ENCODE results near the gene SLN.
A peak's percentile ranks its signal among the peaks of the same experiment; 100 is the strongest.

The SLN gene

GRCh38 chr11:107719073-107719472 is 7.2 kb upstream of the SLN start:
- no peak for DNase-seq

- DNase-seq: no peak
Measured at GRCh38 chr11:107716884-107717532, 5.2 kb upstream of the SLN start.

- peak; percentile 41 for DNase-seq
Measured at GRCh38 chr11:107713009-107713408, 1.2 kb upstream of the SLN start.

GRCh38 chr11:107710301-107710700 is 1.6 kb downstream of the SLN start:
- no peak for DNase-seq

GRCh38 chr11:107708792-107709191 is 3.1 kb downstream of the SLN start:
- DNase-seq: no peak

GRCh38 chr11:107707807-107708206 is 4.0 kb downstream of the SLN start:
- DNase-seq: no peak

GRCh38 chr11:107707215-107707671 is 4.6 kb downstream of the SLN start:
- no peak for DNase-seq

GRCh38 chr11:107706531-107706930 is 5.3 kb downstream of the SLN start:
- no peak for DNase-seq

GRCh38 chr11:107705027-107705426 is 6.8 kb downstream of the SLN start:
- DNase-seq: no peak

GRCh38 chr11:107704451-107704850 is 7.4 kb downstream of the SLN start:
- no peak for DNase-seq

- no peak for DNase-seq
Measured at GRCh38 chr11:107702723-107703122, 9.1 kb downstream of the SLN start.

- DNase-seq: no peak
Measured at GRCh38 chr11:107702109-107702660, 9.7 kb downstream of the SLN start.

GRCh38 chr11:107699371-107700285 is 12.2 kb downstream of the SLN start:
- DNase-seq: no peak

- DNase-seq: no peak
Measured at GRCh38 chr11:107697291-107697690, 14.6 kb downstream of the SLN start.

GRCh38 chr11:107696140-107696539 is 15.7 kb downstream of the SLN start:
- DNase-seq: no peak

GRCh38 chr11:107695446-107695845 is 16.4 kb downstream of the SLN start:
- DNase-seq: no peak

GRCh38 chr11:107691000-107691750 is 20.7 kb downstream of the SLN start:
- no peak for DNase-seq

- DNase-seq: peak; percentile 33
Measured at GRCh38 chr11:107689317-107690202, 22.3 kb downstream of the SLN start.

- no peak for DNase-seq
Measured at GRCh38 chr11:107688322-107688918, 23.4 kb downstream of the SLN start.

- DNase-seq: no peak
Measured at GRCh38 chr11:107683807-107684206, 28.0 kb downstream of the SLN start.

- DNase-seq: no peak
Measured at GRCh38 chr11:107683061-107683460, 28.8 kb downstream of the SLN start.

- no peak for DNase-seq
Measured at GRCh38 chr11:107682572-107682971, 29.3 kb downstream of the SLN start.

Measured in NCI-H748 treated with DMSO at 0.1 percent for 48 hours (cell line).